Stimulated activated CD4-positive, alpha-beta T cell treated with anti-CD3 and anti-CD28 coated beads, Interleukin-1b, Interleukin-23, amount 100 ng/mL, for 4 hours (primary cell): ENCODE measurements around the gene VTCN1.
"Not testable (repeated sequence)": the region's sequence is repeated elsewhere in the genome, so short reads cannot be mapped to it uniquely, and the experiment has no call there.

ENCODE experiments used
- DNase-seq, 2 donors: peaks; one replicate each; pipeline ENCODE4 v3.0.0-alpha.2; 2020; ENCODE audit warnings: low read depth in 2 of 2

Gene VTCN1

DNA sequence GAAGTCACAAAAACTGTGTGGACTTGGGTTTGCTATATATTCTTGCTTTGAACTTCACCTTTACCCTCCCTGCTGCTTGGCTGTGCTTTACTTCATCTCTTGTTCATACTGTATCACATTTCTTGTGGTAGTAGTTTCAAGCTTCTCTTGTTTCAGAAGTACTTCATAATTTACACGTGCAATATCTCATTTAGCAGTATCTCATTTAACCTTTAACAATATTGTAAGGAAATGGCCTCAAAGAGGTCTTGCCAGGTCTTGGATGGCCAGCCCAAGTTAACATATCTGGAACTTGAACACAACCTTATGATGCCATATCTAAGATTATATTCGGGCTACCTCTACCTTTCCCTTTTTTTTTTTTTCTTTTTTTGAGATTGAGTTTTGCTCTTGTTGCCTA, 87.5 kb downstream of the VTCN1 start:
- no peak for DNase-seq

DNA sequence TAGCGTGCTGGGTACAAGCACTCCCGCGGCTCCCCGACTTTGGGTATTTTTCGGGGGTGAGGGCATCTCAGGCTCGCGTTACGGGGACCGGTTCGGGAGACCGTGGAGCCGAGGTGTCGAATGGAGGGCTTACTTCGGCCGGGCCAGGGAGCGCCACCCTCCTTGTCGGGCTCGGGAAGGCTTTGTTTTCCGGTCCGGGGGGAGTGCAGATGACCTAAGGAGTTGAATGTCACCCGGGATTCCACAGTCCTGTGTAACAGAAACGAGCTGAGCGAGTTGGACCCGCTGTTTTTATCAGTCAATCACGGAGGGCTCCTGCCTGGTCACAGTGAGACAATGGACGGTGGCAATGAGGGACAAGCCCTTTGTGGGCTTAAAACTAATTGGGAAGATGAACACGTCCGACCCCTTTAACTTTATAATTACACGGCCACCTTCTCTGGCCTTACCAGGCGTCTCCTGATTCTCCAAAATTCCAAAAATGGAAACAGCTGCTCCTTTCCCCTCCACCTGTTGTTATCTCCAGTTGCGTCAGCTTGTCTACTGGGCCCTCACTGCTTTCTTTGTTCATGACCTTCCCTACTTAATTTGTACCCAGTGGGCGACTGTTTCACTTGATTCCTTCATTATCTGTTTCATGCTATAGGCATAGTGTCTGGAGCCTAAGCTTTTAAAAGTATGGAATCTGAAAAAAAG, 88.2 kb downstream of the VTCN1 start:
- DNase-seq: no peak

DNA sequence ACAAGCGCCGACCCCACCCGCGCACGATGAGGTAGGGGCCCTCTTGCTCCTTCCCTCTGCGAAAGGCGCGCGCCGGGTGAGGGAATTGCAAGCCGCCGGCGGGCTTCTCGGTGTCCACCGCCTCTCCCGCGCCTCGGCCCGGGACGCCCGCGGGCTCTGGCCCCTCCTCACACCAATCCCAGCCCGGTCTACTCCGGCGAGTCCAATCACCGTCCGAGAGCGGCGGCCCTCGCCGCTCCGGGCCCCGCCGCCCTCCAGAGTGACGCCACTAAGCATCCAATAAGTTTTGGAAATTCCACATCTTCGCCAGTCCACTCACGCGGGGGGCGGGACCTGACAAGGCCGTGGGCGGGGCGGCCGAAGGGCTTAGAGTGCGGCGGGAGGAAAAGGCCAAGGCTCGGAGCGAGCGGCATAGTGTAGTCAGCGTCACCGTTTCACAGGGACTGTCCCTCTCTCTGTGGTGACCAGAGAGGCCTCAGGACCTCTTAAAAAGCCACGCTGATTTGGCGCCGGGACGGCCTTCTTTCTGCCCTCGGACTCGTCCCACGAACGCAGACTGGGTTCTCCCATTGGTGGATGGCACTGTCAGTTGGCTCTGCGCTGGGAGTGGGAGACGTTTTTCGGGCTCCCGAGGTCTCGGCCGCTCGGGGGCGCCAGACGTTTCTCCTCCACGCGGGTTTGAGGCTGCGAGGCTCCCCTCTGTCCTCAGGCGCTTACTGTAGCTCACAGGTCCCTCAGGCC, 89.0 kb downstream of the VTCN1 start, which contains the start of gene TRIM45:
Gene TRIM45 (minus strand): TSS at position 161 of the 741 bp plus-strand sequence. CDS start 548 bp downstream, outside the sequence.
- peak; percentile 70 to 81 for DNase-seq

DNA sequence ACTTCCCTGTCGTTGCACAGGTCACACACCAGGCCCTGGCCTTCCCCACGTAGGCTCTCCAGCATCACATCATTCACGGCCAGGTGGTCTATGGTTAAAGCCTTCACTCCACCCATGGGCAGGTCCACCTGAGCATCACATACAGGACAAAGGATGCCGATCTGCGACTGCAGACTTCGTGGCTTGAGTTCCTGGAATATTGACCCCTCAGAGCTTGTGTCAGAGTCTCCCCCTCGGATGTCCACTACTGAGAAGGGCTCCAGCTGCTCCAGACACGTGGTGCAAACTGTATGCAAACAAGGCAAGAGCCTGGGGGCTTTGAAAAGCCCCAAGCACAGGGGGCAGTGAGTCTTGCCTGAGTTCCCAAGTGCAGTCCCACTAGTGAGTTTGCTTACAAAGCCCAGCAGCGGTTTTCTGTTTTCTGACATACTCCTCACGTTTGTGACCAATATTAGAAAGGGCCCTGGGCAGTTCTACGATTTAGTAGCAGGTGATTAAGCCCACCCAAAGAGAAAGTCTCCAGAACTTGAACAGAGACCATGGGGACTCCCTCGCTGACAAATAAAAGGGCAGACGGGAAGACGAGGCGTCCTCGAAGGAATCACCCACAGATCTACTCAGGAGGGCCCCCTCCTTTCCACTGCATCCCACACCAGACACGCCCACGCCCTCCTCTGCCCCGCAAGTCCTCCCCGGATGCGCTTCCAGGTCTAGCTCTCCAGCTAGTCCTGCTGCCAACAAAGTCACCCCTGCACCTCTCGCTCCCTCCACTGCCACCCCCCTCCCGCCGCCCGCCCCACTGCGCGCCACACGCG, 89.7 kb downstream of the VTCN1 start:
- no peak for DNase-seq

DNA sequence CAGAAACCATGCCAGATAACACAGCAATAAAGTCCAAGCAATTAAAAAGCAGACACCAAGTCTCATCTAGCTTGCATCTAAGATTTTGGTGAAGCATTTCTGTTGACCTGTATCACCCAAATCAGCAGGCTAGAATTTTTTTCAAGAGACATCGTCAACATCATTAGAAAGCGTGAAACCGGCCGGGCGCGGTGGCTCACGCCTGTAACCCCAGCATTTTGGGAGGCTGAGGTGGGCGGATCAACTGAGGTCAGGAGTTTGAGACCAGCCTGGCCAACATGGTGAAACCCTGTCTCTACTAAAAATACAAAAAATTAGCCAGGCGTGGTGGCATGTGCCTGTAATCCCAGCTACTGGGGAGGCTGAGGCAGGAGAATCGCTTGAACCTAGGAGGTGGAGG, 91.6 kb downstream of the VTCN1 start:
- DNase-seq: not testable (repeated sequence)

DNA sequence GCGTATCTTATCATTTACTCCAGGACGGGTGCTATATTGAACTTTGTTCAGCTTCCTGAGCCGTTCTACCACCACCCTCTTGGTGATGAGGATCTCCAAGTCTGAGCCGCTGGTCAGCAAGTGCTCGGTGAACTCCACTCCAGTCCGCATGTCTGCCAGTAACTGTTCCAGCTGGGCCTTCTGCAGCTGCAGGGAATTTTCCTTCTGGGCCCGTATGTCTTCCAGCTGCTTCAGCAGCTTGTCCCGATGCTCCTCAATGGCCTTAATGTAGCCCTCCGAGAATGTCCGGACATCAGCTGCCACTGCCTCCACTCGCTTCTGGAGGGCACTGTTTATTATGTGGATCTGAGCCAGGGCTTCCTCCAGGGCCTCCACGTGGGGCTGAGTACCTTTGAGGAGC, 92.6 kb downstream of the VTCN1 start:
- no peak for DNase-seq

DNA sequence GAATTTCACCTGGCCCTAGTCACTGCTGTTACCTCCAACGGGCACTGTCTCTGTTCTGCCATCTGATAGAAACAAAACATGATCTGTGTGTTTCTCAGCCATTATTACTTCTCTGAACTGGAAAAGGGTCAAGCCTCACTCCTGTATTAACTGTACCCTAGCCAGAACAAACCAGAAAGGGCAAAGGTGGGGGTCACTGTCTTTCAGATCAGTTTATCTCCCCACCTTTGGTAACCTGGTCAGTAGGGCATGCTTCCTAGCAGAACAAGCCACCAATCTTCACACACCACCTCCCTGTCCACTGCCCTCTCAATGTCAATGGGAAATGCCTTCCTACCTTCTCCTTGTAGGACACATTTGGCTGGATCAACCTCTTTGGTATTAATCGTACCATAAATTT, 93.0 kb downstream of the VTCN1 start:
- DNase-seq: no peak

DNA sequence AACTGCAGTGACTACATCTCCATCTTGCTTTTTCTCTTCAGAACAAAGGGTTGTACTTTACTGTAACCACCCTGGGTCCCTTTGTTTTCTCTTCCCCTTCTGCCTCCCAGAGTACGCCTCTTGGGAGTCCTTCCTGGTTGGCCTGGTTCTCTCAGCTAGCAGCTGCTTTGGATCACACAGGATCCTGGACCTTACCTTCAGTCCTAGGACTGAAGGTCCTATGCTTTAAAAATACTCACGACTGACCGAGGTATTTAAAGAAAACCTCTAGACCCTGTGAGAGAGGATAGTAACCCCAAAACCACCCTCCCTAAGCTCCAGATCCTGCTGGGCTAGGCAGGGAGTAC, 94.0 kb downstream of the VTCN1 start:
- DNase-seq: no peak

DNA sequence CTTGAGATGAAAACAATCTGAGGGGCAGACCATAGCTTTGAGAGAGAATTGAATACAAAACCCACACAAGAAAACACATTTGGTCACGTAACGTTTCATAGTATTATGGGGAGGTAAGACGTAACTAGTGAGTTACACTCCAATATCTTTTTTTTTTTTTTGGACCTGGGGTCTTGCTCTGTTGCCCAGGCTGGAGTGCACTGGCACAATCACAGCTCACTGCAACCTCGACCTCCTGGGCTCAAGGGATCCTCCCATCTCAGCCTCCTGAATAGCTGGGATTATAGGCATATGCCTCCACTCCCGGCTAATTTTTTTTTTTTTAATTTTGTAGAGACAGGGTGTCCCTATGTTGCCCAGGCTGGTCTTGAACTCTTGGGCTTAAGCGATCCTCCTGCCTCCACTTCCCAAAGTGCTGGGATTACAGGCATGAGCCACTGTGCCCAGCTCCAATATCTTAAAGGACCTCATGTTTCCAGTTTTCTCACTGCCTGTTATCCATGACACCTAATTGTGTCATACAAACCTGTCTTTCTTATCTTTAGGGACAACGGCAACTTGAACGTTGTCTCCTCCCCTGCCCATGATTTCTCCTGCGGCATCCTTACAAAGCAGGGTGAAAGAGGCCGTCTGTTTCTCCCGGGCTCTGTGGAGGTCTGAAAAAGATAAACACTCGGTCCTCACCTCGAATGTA, 94.5 kb downstream of the VTCN1 start:
- no peak for DNase-seq

DNA sequence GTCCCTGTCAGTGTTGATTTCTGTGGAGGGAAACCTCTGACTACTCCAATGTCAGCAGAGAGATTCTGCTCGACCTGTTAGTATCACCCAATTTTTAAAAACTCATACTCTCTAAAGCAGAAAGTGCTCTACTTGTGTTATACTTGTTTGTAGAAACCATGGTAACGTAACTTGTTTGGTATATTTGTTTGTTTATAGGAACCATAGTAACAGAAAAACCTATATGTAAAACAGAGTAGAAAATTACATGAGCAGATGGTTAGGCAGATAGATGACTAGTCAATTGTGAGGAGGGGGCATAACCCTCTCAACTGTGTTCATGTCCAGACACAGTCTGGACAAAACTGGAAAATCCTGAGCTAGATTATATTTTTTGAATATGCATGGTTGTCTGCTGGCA, 95.8 kb downstream of the VTCN1 start:
- DNase-seq: no peak

DNA sequence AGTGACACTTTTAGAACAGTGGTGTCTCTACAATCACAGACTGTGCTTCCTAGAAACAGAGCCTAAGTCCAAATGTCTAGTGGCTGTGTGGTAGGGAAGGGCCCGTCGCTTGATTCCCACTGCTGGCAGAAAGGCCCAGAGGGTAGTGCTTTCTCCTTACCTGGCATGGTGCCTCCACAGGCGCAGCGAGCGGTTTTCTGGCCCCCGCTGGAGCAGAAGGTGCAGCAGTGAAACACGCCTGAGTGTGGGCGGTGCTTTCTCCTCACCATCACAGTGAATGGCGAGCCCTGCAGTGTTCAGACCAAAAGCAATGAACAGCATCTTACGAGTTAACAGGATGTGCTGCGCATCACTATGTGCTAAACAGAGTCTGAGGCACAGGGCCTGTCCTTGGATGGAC, 97.5 kb downstream of the VTCN1 start:
- no peak for DNase-seq

DNA sequence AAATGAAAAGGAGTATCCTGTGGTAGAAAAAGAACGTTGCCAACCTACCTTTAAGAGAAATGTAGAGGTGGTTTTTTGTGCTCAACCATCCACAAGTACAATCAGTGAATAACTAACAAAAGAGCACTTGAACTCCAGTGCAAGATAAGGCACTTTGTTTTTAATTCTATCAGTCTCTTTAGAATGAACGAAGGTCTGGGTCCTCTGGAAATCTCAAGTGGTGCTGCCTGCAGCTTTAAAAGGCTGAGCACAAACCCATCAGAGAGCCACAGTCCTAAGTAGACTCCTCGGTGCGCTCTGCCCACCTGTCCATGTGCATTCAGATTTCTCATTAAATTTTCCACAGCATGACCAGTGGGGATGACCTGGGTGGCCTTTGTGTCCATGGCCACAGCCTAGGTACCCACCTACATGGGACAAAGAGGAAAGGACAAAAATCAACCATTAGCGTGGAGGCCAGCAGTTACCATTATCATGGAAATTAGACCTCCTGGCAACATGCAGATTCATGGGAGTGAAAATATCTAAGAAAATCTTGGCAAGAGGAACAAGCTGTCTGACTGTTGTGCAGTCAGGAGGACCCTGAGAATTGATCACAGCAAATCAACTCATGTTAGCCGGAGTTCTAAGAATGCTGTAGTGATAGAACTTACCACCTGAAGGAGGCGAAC, 98.5 kb downstream of the VTCN1 start:
- no peak for DNase-seq

DNA sequence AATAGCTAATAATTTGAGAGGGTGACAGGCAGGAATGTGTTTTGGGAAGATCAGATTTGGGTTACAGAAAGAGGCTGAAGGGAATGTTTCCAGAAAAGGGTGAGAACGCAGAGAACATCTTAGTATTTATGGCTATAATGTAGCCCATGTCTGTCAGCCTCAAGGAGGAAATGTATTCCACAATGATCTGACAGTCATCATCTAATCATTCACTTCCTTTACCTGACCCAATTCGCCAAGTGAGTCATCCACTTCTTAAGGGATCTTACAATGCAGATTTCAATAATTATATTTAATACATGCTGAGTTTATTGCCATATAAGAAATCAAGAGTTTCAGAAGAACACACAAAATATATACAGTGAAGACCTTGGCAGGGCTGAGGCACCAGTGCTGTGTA, 100.0 kb downstream of the VTCN1 start:
- no peak for DNase-seq

DNA sequence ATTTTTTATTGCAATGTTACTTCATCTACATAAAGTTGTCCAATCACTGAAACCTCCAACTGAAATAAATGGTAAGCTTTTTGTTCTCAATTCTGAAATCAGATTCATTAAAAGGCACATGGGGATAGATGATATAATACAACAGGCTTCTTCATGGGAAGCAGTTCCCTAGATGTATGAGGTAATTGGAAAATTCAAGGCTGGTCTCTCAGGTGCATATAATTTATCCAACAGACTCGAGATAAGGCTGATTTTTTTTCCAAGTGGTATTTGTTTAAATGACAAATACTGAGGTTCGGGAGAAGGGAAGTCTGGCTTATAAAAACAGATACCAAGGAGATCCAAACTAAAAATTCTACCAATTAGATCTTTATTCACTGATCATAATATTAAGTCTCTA, 103.4 kb downstream of the VTCN1 start:
- DNase-seq: no peak

DNA sequence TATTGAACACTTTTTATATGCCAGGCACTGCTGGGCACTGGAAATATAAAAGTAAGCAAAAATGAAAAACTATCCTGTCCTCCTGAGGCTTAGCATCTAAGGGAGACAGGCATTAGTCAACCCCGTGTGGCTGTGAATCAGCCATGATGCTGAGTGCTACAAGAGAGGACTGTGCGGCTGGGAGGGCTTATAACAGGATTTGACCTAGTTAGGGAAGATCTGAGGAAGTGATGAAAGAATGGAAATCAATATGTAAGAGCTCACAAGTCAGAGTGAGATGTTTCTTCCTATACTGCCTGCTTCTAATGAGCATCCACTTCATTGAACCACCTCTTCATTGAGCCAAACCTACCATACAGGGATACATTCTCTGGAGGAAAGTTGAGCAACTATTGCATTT, 104.2 kb downstream of the VTCN1 start:
- no peak for DNase-seq

DNA sequence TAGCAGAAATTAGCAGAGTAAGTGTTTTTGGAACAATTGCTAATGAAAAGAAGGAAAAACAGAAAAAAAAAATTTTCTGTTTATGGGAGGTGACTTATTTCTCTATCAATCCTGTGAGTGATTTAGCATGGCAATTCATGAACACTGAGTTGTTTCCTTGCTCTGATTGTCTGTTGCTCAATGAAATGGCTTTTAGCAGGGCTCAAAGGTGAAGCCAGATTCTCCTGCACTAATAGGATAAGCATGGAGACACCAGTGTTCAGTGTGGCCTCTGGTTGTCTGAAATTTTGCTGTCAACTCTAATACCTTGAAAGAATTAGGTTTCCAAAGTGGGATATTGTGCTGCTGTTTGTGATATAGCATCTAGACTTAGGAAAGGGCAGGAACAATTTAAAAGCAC, 105.0 kb downstream of the VTCN1 start:
- DNase-seq: no peak

DNA sequence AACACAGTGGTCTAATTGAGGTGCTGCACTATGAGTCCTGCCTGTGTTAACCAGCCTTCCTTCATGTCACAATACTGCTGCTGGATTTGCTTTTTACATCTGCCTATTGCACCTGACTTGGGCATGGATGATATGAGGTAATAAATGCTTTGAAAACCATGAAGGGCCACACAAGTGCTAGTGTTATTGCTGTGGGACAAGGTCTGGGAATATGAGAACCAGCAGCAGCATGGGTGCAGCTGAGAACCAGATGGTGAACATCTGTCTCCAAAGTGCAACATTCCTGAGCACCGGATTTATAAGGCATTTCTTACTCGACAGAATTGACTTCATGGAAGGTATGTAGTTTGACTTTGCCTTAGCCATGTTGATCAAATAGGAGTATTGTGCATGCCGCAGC, 105.7 kb downstream of the VTCN1 start:
- no peak for DNase-seq

DNA sequence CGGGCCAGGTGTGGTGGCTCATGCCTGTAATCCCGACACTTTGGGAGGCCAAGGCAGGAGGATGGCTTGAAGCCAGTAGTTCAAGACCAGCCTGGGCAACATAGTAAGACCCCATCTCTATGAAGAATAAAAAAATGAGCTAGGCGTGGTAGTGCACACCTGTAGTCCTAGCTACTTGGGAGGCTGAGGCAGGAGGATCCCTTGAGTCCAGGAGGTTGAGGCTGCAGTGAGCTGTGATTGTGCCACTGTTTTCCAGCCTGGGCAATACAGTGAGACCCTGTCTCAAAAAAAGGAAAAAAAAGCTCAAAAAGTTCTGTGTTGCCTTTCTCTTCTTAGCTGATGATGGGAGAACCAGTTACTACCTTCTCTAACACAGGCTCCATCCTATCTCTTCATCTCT, 108.9 kb downstream of the VTCN1 start:
- not testable (repeated sequence) for DNase-seq

DNA sequence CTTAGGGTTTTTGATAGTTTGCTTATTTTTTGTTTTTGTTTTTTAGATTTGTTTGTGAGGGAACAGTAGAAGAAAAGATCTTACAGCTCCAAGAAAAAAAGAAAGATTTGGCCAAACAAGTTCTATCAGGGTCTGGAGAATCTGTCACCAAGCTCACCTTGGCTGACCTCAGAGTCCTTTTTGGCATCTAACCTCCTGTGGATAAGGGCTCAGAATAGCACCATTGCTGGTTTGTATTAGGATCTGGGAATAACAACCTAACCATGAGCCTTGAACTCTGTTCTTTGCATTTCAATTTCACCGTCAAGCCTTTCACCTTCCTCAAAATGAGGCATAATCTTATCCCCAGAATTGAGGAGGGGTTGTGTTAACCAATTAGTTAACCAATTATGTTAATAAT, 109.4 kb downstream of the VTCN1 start:
- no peak for DNase-seq

DNA sequence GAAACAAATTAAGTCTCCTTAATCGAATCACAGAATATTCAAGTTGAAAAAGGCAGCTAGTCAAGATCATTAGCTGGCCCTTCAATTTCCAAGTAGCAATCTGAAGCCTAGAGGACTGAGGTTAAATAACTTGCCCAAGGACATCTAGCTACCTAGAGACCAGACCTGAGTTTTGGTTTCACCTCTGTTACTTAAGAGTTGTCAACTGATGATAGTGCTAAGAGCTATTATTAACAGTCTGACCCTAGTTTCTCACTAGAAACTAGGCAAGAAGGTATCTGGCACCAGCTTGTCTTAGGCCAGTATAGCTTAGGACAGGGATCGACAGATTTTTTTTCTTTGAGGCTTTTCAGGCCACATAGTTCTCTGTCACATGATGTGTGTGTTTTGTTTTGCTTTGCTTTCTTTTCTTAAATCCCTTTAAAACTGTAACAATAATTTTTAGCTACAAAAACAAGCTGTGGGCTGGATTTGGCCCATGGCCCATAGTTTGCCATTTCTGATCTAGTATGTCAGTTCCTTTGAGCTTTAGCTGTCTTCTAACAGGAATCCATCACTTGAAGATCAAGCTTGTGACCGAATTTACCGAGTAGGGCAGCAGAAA, 112.3 kb downstream of the VTCN1 start:
- no peak for DNase-seq

DNA sequence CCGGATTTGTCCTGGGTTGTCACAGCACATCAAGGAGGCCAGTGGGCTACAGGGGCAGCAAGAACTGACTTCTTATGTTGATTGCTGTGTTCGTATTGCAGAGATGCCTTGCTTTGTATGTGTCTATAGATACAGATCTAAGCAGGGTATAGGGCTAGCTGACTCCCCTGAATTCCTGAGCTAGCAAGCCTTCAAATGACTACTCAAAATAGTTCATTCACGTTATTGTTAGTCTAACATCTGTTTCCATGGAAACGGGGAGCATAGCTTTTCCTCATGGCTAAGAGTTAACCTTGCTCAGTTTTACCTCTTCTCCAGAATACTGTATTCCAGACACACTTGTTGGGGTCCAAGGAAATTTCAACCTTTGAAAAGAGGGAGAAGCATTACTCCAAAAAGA, 113.3 kb downstream of the VTCN1 start:
- DNase-seq: no peak
